OCI-LY7 (cell line): Measurements from ENCODE around the gene PSMD2.

ENCODE experiments used
- CTCF ChIP-seq: fragments of 200-600 bp; sonication (generic); conservative IDR thresholded peaks from 2 replicates; pipeline ENCODE4 v1.5.1; 2014; ENCODE audit warnings: mild to moderate bottlenecking, antibody characterized with exemption, low read length, moderate library complexity, mixed read lengths
- EZH2phosphoT487 ChIP-seq: fragments of 200-600 bp; sonication (generic); IDR thresholded peaks from 2 replicates; pipeline ENCODE4 v1.6.1; 2018; ENCODE audit warnings: low read depth, borderline replicate concordance, mild to moderate bottlenecking, mixed run types, antibody characterized with exemption, low read length, moderate library complexity, mixed read lengths

GRCh38 chr3:184322731-184323487, 23.9 kb downstream of the PSMD2 start:
- TF ChIP-seq CTCF = no peak
- TF ChIP-seq EZH2phosphoT487 = no peak
